Activated naive CD4-positive, alpha-beta T cell treated with anti-CD3 and anti-CD28 coated beads for 36 hours (primary cell): ENCODE measurements around the gene ENDOV. TPM values are rescaled to one million over a fixed set of nuclear protein-coding genes. Genes with fewer than 3 reads are reported as not detected.

Source experiments
- CTCF ChIA-PET: fragments of 350-600 bp; sonication (Branson Sonifier 250); formaldehyde crosslinking; loops from one replicate; lab custom pipeline; 2021; ENCODE audit warnings: antibody characterized with exemption; lab: Charles Lee
- DNase-seq: peaks from one replicate; pipeline ENCODE4 v3.0.0-alpha.2; 2020
- H3K27ac Mint-ChIP-seq: one replicate; pipeline ENCODE4 v1.8.0; 2021; ENCODE audit warnings: mild to moderate bottlenecking, mixed read lengths
- H3K27me3 Mint-ChIP-seq: one replicate; pipeline ENCODE4 v1.8.0; 2021; ENCODE audit warnings: low read depth, mixed read lengths
- H3K36me3 Mint-ChIP-seq: one replicate; pipeline ENCODE4 v1.8.0; 2021; ENCODE audit warnings: low read depth, mixed read lengths
- H3K4me1 Mint-ChIP-seq: one replicate; pipeline ENCODE4 v1.8.0; 2021; ENCODE audit warnings: low read depth, mixed read lengths
- H3K4me3 Mint-ChIP-seq: one replicate; pipeline ENCODE4 v1.8.0; 2021; ENCODE audit warnings: mild to moderate bottlenecking, moderate library complexity, mixed read lengths
- H3K9me3 Mint-ChIP-seq: one replicate; pipeline ENCODE4 v1.8.0; 2021; ENCODE audit warnings: mixed read lengths
- intact Hi-C: fragments of 100-400 bp; cut with micrococcal nuclease; formaldehyde crosslinking; loops from one replicate; pipeline ENCODE4 v1.15.1; 2023
- total RNA-seq, 2 experiments: library from RNA; stranded (reverse); gene quantifications; one replicate each; pipeline ENCODE4 v1.2.3, GENCODE V29; 2021

The ENDOV gene
- total RNA-seq, 2 experiments from 2014 or later = 9.0 to 11.7 TPM

- intact Hi-C loops = no loop called here
- CTCF ChIA-PET = no interaction called here
- Mint-ChIP-seq H3K9me3 (no peaks in the 10 kb centered on the region), H3K27ac (no peak overlapping the region), H3K27me3 (no peaks in the 10 kb centered on the region), H3K4me1 (peaks cover 11% of the 10 kb centered on the region), H3K4me3 (no peak overlapping the region), H3K36me3 (peaks cover 2% of the 10 kb centered on the region)
- no peak for DNase-seq
Observed at GRCh38 chr17:80449930-80450576, 35.1 kb downstream of the ENDOV start.

DNA sequence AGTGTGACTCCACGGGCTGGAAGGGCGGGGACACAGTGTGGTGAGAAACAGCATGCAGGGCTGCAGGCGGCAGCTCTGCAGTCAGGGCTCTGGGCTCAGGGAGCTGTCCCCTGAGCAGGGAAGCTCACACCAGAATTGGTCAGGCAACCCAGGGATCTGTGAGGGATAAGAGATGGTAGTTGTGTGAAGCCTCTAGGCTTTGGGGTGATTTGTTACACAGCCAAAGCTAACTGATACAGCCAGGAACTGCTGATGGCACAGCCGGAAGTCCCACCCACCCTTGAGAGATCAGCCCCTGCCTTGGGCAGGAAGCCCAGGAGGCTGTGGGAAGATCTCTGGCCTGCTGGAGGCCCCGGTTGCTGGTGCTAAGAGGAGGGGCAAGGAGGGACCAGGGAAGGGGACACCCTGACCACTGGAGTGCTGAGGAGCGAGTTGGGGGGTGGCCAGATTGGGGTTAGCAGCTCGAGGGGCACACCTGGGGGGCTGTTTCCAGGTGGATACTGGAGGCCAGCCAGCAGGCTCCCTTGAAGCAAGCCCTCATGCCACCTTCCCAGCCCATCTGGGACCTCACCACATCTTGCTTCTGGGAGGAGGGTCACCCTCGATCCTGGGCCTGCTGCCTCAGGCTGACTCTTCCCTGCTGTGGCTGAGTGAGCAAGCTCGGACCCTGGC, 36.3 kb downstream of the ENDOV start:
- Mint-ChIP-seq H3K4me3 (no peak overlapping the region), H3K27ac (no peak overlapping the region), H3K9me3 (no peaks in the 10 kb centered on the region), H3K4me1 (peaks cover 18% of the 10 kb centered on the region), H3K36me3 (peaks cover 2% of the 10 kb centered on the region), H3K27me3 (no peaks in the 10 kb centered on the region)
- DNase-seq = no peak
- intact Hi-C loops = no loop called here
- CTCF ChIA-PET = interaction anchor here (0.7 kb wide), 1 partner anchor 252 kb away, joined by 3 read pairs; no protein-coding TSS in a partner anchor

- peak overlapping the region; percentile 72 for H3K27ac Mint-ChIP-seq
- H3K9me3 Mint-ChIP-seq = no peaks in the 10 kb centered on the region
Observed at GRCh38 chr17:80452173-80452915, 37.4 kb downstream of the ENDOV start.

DNA sequence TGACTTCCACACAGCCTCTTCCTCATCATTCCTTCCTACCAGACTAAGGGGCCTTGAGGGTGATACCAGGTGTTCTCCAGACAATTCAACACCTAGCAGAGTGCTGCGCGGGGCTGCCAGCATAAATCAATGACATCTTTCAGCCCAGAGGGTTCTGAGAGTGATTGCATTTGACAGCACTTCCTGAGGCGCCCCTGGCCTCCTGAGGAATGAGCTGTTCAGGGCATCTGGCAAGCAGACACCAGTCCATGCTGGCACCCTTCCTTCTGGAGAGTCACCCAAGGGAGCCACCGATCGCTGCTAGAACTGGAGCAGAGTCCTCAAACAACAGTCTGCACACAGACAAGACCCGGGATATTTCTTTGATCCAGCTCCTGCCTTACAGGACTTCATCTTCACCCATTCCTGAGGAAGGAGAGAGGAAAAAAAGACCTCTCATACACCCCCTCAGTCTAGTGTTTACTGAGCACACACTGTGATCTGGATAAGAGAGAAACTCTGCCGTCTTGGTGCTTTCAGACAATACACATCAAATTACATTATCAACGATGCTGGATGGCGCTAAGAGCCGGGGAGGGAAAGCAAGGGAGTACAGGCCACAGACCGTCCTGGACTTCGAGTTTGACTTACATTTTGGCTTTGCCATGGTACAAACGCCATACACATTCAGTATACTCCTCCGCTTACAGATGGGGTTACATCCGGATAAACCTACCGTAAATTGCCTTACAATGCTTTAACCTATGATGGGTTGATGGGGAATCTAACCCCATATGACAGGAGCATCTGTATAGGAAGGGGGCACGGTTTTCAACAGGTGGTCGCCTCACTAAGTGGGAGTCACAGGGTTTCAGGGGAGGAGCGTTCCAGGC, 38.4 kb downstream of the ENDOV start:
- Mint-ChIP-seq H3K4me1 (peaks cover 18% of the 10 kb centered on the region), H3K36me3 (peaks cover 2% of the 10 kb centered on the region), H3K9me3 (no peaks in the 10 kb centered on the region), H3K4me3 (peak overlapping the region; percentile 98), H3K27me3 (peaks cover 5% of the 10 kb centered on the region), H3K27ac (peak overlapping the region; percentile 98)
- intact Hi-C loops = no loop called here
- CTCF ChIA-PET = interaction anchor here (1.2 kb wide), 1 partner anchor 122 kb away, joined by 5 read pairs; no protein-coding TSS in a partner anchor
- peak; percentile 9 for DNase-seq

More at GRCh38 chr17:80452173-80452915, 37.4 kb downstream of the ENDOV start:
- Mint-ChIP-seq H3K36me3 (peaks cover 2% of the 10 kb centered on the region), H3K27me3 (peaks cover 4% of the 10 kb centered on the region), H3K4me1 (peaks cover 18% of the 10 kb centered on the region), H3K4me3 (no peak overlapping the region)
- CTCF ChIA-PET = no interaction called here
- intact Hi-C loops = no loop called here
- no peak for DNase-seq

- no peaks in the 10 kb centered on the region for H3K9me3 Mint-ChIP-seq
- intact Hi-C loops = loop anchor here (1.0 kb wide), 4 partner anchors 13 to 416 kb away; partner anchors contain the start of genes EIF4A3 and ENDOV
- peaks cover 2% of the 10 kb centered on the region for H3K36me3 Mint-ChIP-seq
- peak; percentile 28 for DNase-seq
- peak overlapping the region; percentile 98 for H3K4me3 Mint-ChIP-seq
- H3K27ac Mint-ChIP-seq = peak overlapping the region; percentile 98
- peaks cover 6% of the 10 kb centered on the region for H3K27me3 Mint-ChIP-seq
- H3K4me1 Mint-ChIP-seq = peaks cover 18% of the 10 kb centered on the region
- CTCF ChIA-PET = interaction anchor here (0.6 to 1.6 kb wide), 6 partner anchors 27 to 516 kb away, joined by 3 to 6 read pairs (median 3); no protein-coding TSS in a partner anchor
Observed at GRCh38 chr17:80453998-80454556, 39.1 kb downstream of the ENDOV start.

GRCh38 chr17:80454557-80455335, 39.8 kb downstream of the ENDOV start:
- Mint-ChIP-seq H3K27ac (peak overlapping the region; percentile 98), H3K4me3 (peak overlapping the region; percentile 98), H3K4me1 (peaks cover 18% of the 10 kb centered on the region), H3K27me3 (peaks cover 6% of the 10 kb centered on the region), H3K9me3 (no peaks in the 10 kb centered on the region), H3K36me3 (peaks cover 2% of the 10 kb centered on the region)
- CTCF ChIA-PET = interaction anchor here (0.6 to 1.6 kb wide), 6 partner anchors 27 to 515 kb away, joined by 3 to 6 read pairs (median 3); no protein-coding TSS in a partner anchor
- intact Hi-C loops = loop anchor here (1.0 kb wide), 4 partner anchors 13 to 416 kb away; partner anchors contain the start of genes EIF4A3 and ENDOV
- peak; percentile 97 for DNase-seq

DNA sequence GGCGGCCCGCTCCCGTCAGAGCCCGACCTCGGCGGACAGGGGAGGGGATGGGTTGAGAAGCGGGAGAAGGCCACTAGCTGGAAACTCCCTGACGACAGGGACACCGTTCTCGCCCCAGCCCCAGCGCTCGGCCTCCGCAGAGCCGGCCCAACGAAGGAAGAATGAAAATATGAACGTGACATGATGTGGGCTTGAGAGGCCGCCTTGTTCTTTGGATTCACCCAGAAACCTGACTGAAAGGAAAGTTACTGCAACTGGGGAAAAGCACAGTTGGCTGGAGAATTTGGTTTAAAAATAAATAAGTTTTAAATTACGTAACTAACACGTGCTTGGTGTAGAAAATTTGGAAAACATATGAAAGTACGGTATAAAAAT, 40.4 kb downstream of the ENDOV start:
- Mint-ChIP-seq H3K4me3 (peak overlapping the region; percentile 98), H3K4me1 (peaks cover 18% of the 10 kb centered on the region), H3K27ac (peak overlapping the region; percentile 92), H3K27me3 (peaks cover 6% of the 10 kb centered on the region), H3K36me3 (peaks cover 2% of the 10 kb centered on the region), H3K9me3 (no peaks in the 10 kb centered on the region)
- CTCF ChIA-PET = interaction anchor here (1.0 to 1.6 kb wide), 4 partner anchors 18 to 515 kb away, joined by 3 to 6 read pairs (median 3); no protein-coding TSS in a partner anchor
- intact Hi-C loops = no loop called here
- peak; percentile 41 for DNase-seq

- no peaks in the 10 kb centered on the region for H3K9me3 Mint-ChIP-seq
- H3K27me3 Mint-ChIP-seq = peaks cover 6% of the 10 kb centered on the region
- H3K4me3 Mint-ChIP-seq = peak overlapping the region; percentile 98
- peaks cover 18% of the 10 kb centered on the region for H3K4me1 Mint-ChIP-seq
- peak overlapping the region; percentile 92 for H3K27ac Mint-ChIP-seq
- intact Hi-C loops = no loop called here
- DNase-seq = no peak
- peaks cover 2% of the 10 kb centered on the region for H3K36me3 Mint-ChIP-seq
- CTCF ChIA-PET = interaction anchor here (1.5 kb wide), 2 partner anchors 18 to 28 kb away, joined by 3 to 6 read pairs; no protein-coding TSS in a partner anchor
Observed at GRCh38 chr17:80455784-80456183, 40.8 kb downstream of the ENDOV start.

GRCh38 chr17:80456465-80457235, 41.7 kb downstream of the ENDOV start:
- Mint-ChIP-seq H3K4me3 (no peak overlapping the region), H3K27ac (no peak overlapping the region)

GRCh38 chr17:80457236-80457856, 42.4 kb downstream of the ENDOV start:
- Mint-ChIP-seq H3K9me3 (no peaks in the 10 kb centered on the region), H3K27me3 (peaks cover 6% of the 10 kb centered on the region), H3K36me3 (peaks cover 2% of the 10 kb centered on the region), H3K4me3 (no peak overlapping the region), H3K4me1 (peaks cover 18% of the 10 kb centered on the region), H3K27ac (no peak overlapping the region)
- intact Hi-C loops = no loop called here
- CTCF ChIA-PET = interaction anchor here (0.9 kb wide), 1 partner anchor 30 kb away, joined by 3 read pairs; no protein-coding TSS in a partner anchor
- DNase-seq = no peak

More at GRCh38 chr17:80456465-80457235, 41.7 kb downstream of the ENDOV start:
- H3K27me3 Mint-ChIP-seq = peaks cover 6% of the 10 kb centered on the region
- H3K9me3 Mint-ChIP-seq = no peaks in the 10 kb centered on the region
- DNase-seq = no peak
- H3K4me1 Mint-ChIP-seq = peaks cover 18% of the 10 kb centered on the region
- CTCF ChIA-PET = interaction anchor here (1.5 kb wide), 1 partner anchor 17 kb away, joined by 3 read pairs; no protein-coding TSS in a partner anchor
- intact Hi-C loops = no loop called here
- H3K36me3 Mint-ChIP-seq = peaks cover 2% of the 10 kb centered on the region
